Measurements from ENCODE around the gene XYLT1.
"Not testable (repeated sequence)": the region's sequence is repeated elsewhere in the genome, so short reads cannot be mapped to it uniquely, and the experiment has no call there.

Gene XYLT1

GRCh38 chr16:17309510-17309909 lies 161.2 kb downstream of the XYLT1 start:
- no peak overlapping the region for H3K27ac ChIP-seq
- H3K9me3 ChIP-seq (ENCODE audit: low read depth, low read length) = no peaks in the 10 kb centered on the region
- no peak overlapping the region for H3K9ac ChIP-seq (ENCODE audit: insufficient read length)
- no peak for DNase-seq (ENCODE audit: low read depth, low spot score)
- no peaks in the 10 kb centered on the region for H3K36me3 ChIP-seq (ENCODE audit: insufficient read depth, low read length)
- H3K4me3 ChIP-seq = no peak overlapping the region
- TF ChIP-seq POLR2AphosphoS5 (IDR thresholded peaks at IDR 0.05; ENCODE audit: borderline replicate concordance, low read depth, low read length) (no peak), EZH2 (IDR thresholded peaks at IDR 0.05) (no peak), FOXP2 (optimal IDR thresholded peaks at IDR 0.05; ENCODE audit: control extremely low read depth, extremely low read length, insufficient read depth) (no peak)

- Histone ChIP-seq H3K9me3 (ENCODE audit: low read depth, low read length) (no peaks in the 10 kb centered on the region), H3K9ac (ENCODE audit: insufficient read length) (no peak overlapping the region), H3K36me3 (ENCODE audit: insufficient read depth, low read length) (no peaks in the 10 kb centered on the region), H3K27ac (no peak overlapping the region), H3K4me3 (no peak overlapping the region)
- TF ChIP-seq POLR2AphosphoS5 (IDR thresholded peaks at IDR 0.05; ENCODE audit: borderline replicate concordance, low read depth, low read length) (no peak), FOXP2 (optimal IDR thresholded peaks at IDR 0.05; ENCODE audit: control extremely low read depth, extremely low read length, insufficient read depth) (no peak), EZH2 (IDR thresholded peaks at IDR 0.05) (no peak)
- DNase-seq (ENCODE audit: low read depth, low spot score) = no peak
Measured at GRCh38 chr16:17308186-17308585, 162.6 kb downstream of the XYLT1 start.

DNA sequence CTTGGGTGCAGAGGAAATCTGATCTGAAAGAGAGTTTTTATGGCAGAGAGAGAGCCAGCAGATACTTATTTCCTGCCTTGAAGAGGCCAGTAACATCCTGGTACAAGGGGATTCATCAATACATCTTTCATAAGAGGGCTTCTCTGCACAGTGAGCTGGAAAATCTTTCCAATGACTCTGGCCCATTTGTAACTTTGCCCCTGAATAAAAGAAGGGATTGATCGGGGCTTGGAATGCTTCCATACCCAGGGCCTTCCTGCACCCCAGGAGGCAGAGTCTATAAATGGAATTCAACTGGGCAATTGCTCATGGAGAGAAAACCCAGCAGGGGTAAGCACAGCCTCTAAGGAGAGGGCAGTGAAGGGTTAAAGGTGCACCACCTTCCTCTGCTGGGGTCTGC lies 163.3 kb downstream of the XYLT1 start:
- Histone ChIP-seq H3K27ac (no peak overlapping the region), H3K4me3 (no peak overlapping the region), H3K9ac (ENCODE audit: insufficient read length) (no peak overlapping the region), H3K36me3 (ENCODE audit: insufficient read depth, low read length) (no peaks in the 10 kb centered on the region), H3K9me3 (ENCODE audit: low read depth, low read length) (no peaks in the 10 kb centered on the region)
- no peak for TF ChIP-seq FOXP2 (optimal IDR thresholded peaks at IDR 0.05; ENCODE audit: control extremely low read depth, extremely low read length, insufficient read depth)
- TF ChIP-seq EZH2 (IDR thresholded peaks at IDR 0.05) = no peak
- TF ChIP-seq POLR2AphosphoS5 (IDR thresholded peaks at IDR 0.05; ENCODE audit: borderline replicate concordance, low read depth, low read length) = no peak
- DNase-seq (ENCODE audit: low read depth, low spot score) = no peak

- H3K4me3 ChIP-seq = no peak overlapping the region
- TF ChIP-seq FOXP2 (optimal IDR thresholded peaks at IDR 0.05; ENCODE audit: control extremely low read depth, extremely low read length, insufficient read depth) (no peak), EZH2 (IDR thresholded peaks at IDR 0.05) (no peak), POLR2AphosphoS5 (IDR thresholded peaks at IDR 0.05; ENCODE audit: borderline replicate concordance, low read depth, low read length) (no peak)
- H3K27ac ChIP-seq = no peak overlapping the region
- no peak overlapping the region for H3K9ac ChIP-seq (ENCODE audit: insufficient read length)
- no peaks in the 10 kb centered on the region for H3K9me3 ChIP-seq (ENCODE audit: low read depth, low read length)
- H3K36me3 ChIP-seq (ENCODE audit: insufficient read depth, low read length) = no peaks in the 10 kb centered on the region
- DNase-seq (ENCODE audit: low read depth, low spot score) = no peak
Measured at GRCh38 chr16:17306745-17307144, 164.0 kb downstream of the XYLT1 start.

GRCh38 chr16:17306211-17306610 lies 164.5 kb downstream of the XYLT1 start:
- not testable (repeated sequence) for H3K9ac ChIP-seq (ENCODE audit: insufficient read length); H3K4me3 ChIP-seq; H3K36me3 ChIP-seq (ENCODE audit: insufficient read depth, low read length); DNase-seq (ENCODE audit: low read depth, low spot score); H3K9me3 ChIP-seq (ENCODE audit: low read depth, low read length); H3K27ac ChIP-seq

- H3K36me3 ChIP-seq (ENCODE audit: insufficient read depth, low read length) = no peaks in the 10 kb centered on the region
- no peak overlapping the region for H3K9ac ChIP-seq (ENCODE audit: insufficient read length)
- no peaks in the 10 kb centered on the region for H3K9me3 ChIP-seq (ENCODE audit: low read depth, low read length)
- H3K4me3 ChIP-seq = no peak overlapping the region
- no peak for TF ChIP-seq EZH2 (IDR thresholded peaks at IDR 0.05)
- no peak for TF ChIP-seq FOXP2 (optimal IDR thresholded peaks at IDR 0.05; ENCODE audit: control extremely low read depth, extremely low read length, insufficient read depth)
- no peak for TF ChIP-seq POLR2AphosphoS5 (IDR thresholded peaks at IDR 0.05; ENCODE audit: borderline replicate concordance, low read depth, low read length)
- DNase-seq (ENCODE audit: low read depth, low spot score) = no peak
- no peak overlapping the region for H3K27ac ChIP-seq
Measured at GRCh38 chr16:17305694-17306093, 165.1 kb downstream of the XYLT1 start.

DNA sequence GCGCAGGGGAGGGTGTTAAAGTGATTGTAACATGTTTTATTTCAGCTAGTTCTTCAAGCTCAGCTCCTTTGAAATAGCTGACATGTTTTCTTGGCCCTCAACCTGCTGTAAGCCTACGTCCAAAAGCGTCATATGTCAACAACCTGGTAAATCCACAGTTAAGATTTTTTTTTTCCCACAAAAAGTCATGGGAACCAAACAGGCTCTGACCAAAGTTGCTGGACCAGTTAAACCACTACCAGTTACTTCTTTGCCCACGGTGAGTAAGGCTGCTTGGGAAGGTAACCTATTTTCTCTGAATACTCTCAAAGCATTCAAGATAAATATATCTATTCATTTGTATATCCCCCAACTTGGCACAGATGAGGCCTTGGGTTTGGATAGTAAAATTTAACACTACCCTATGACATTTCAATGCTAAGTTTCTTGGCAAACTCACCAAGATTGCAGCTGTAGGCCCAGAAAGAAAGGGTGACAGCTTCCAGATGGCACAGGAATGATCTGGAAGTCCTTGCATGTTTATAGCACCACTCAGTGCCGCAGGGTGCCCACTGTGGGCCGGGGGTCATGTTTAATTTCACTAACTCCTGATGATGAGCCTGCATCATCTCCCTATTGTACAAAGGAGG lies 166.2 kb downstream of the XYLT1 start:
- Histone ChIP-seq H3K9me3 (ENCODE audit: low read depth, low read length) (no peaks in the 10 kb centered on the region), H3K4me3 (no peak overlapping the region), H3K36me3 (ENCODE audit: insufficient read depth, low read length) (no peaks in the 10 kb centered on the region), H3K27ac (no peak overlapping the region), H3K9ac (ENCODE audit: insufficient read length) (no peak overlapping the region)
- TF ChIP-seq FOXP2 (optimal IDR thresholded peaks at IDR 0.05; ENCODE audit: control extremely low read depth, extremely low read length, insufficient read depth) = no peak
- no peak for TF ChIP-seq POLR2AphosphoS5 (IDR thresholded peaks at IDR 0.05; ENCODE audit: borderline replicate concordance, low read depth, low read length)
- TF ChIP-seq EZH2 (IDR thresholded peaks at IDR 0.05) = no peak
- DNase-seq (ENCODE audit: low read depth, low spot score) = no peak

DNA sequence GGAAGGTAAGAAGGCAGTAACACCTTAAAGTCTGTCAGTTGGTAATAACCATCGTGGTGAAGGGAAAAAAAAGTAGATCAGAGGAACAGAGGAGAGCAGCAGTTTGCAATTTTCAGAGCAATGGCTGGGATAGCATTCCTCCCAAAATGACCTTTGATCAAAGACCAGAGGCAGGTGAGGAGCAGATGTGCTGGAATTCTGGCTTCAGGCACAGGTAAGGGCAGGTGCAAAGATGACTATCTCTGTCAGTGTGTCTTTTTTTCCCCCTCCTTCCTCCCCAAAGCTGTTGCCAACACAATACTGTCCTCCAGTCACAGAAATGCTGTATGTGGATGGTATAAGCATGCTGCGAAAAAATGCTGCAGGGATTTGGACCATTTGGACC lies 166.7 kb downstream of the XYLT1 start:
- H3K4me3 ChIP-seq = no peak overlapping the region
- H3K9me3 ChIP-seq (ENCODE audit: low read depth, low read length) = no peaks in the 10 kb centered on the region
- no peak for TF ChIP-seq EZH2 (IDR thresholded peaks at IDR 0.05)
- TF ChIP-seq FOXP2 (optimal IDR thresholded peaks at IDR 0.05; ENCODE audit: control extremely low read depth, extremely low read length, insufficient read depth) = no peak
- no peak for TF ChIP-seq POLR2AphosphoS5 (IDR thresholded peaks at IDR 0.05; ENCODE audit: borderline replicate concordance, low read depth, low read length)
- no peak for DNase-seq (ENCODE audit: low read depth, low spot score)
- H3K9ac ChIP-seq (ENCODE audit: insufficient read length) = no peak overlapping the region
- no peaks in the 10 kb centered on the region for H3K36me3 ChIP-seq (ENCODE audit: insufficient read depth, low read length)
- no peak overlapping the region for H3K27ac ChIP-seq

DNA sequence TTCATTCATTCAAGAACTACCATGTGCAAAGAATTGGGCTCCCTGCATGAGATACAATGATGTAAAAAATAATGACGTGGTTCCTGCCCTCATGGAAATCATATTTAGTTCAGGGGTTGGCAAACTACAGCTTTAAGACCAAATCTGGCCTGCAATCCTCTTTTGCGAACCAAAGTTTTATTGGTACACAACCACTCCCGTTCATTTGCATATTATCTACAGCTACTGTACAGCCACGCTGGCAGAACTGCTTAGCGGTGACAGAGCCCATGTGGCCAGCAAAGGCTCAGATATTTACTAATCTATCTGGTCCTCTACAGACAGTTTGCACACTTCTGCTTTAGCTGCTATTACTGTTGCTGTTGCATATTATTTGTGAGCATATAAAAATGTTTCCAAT lies 167.7 kb downstream of the XYLT1 start:
- Histone ChIP-seq H3K27ac (no peak overlapping the region), H3K4me3 (no peak overlapping the region), H3K9ac (ENCODE audit: insufficient read length) (no peak overlapping the region), H3K9me3 (ENCODE audit: low read depth, low read length) (no peaks in the 10 kb centered on the region), H3K36me3 (ENCODE audit: insufficient read depth, low read length) (no peaks in the 10 kb centered on the region)
- TF ChIP-seq EZH2 (IDR thresholded peaks at IDR 0.05) (no peak), POLR2AphosphoS5 (IDR thresholded peaks at IDR 0.05; ENCODE audit: borderline replicate concordance, low read depth, low read length) (no peak), FOXP2 (optimal IDR thresholded peaks at IDR 0.05; ENCODE audit: control extremely low read depth, extremely low read length, insufficient read depth) (no peak)
- DNase-seq (ENCODE audit: low read depth, low spot score) = no peak

Data from SK-N-MC (cell line).